ENCODE measurements around the gene SAMD14. TPM values are rescaled to one million over a fixed set of nuclear protein-coding genes. Genes with fewer than 3 reads are reported as not detected.

SAMD14 gene
- polyA plus RNA-seq, 1 experiment: 3.5 TPM

DNA sequence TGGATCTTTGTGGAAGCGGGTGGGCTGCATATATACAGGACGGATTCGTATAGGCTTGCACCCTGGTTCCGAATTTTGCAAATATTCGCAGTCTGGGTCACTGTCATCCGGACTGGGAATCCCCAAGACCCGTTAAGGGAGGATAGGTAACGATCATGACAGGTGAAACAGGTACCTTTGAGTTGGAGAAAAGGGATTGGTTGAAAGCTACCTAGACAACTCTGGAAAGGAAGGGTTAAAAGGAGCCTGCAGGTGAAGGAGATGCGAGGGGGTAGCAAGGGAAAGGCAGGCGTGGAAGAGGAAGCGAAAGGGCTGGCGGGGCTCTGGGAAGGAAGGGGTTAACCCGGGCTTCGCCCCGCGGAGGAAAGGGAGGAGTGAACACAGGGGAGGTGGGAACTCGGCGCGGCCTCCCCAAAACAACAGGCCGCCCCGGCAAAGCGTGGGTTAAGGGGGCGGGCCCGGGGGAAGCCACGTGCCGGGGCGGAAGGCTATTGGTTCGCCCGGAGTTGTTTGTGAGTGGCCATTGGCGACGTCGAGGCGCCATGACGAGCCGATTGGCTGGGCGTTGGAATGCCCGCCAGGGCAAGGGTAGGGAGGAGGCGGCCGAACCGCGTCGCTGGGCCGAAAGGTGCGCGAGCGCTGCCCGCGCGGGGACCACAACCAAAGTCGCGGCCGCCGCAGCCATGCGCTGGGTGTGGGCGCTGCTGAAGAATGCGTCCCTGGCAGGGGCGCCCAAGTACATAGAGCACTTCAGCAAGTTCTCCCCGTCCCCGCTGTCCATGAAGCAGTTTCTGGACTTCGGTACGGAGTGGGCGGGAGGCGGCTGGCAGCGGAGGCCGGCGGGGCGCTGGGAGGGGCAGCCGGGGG, 35.0 kb downstream of the SAMD14 start, which contains the start of gene PDK2:
PDK2 (plus strand) TSS at position 599 of the 867 bp plus-strand sequence; CDS start at position 684, 85 bp downstream.
- H3K27ac ChIP-seq (ENCODE audit: low read depth, low read length): peak within 1 kb of the TSS; percentile 70
- ChIA-PET CTCF (interaction anchor here (0.6 to 4.5 kb wide), 66 partner anchors 8 to 321 kb away, joined by 3 to 171 read pairs (median 7); partner anchors contain the start of genes DLX3, ITGA3, PPP1R9B and SGCA), POLR2A (interaction anchor here (1.0 to 1.5 kb wide), 3 partner anchors 17 to 107 kb away, joined by 4 to 7 read pairs (median 5); partner anchors contain the start of gene COL1A1)
- no peak for TF ChIP-seq CTCF (IDR thresholded peaks at IDR 0.05; ENCODE audit: low read depth, low read length)
- H3K9me3 ChIP-seq (ENCODE audit: control insufficient read depth, insufficient read depth, low read length): no peaks in the 10 kb centered on the region
- H3K27me3 ChIP-seq (ENCODE audit: control insufficient read depth, insufficient read depth, low read length): no peaks in the 10 kb centered on the region
- H3K4me3 ChIP-seq (ENCODE audit: low read depth, low read length): peak within 1 kb of the TSS; percentile 83
- DNase-seq (ENCODE audit: low read depth, low spot score): peak; percentile 87

- TF ChIP-seq CTCF (IDR thresholded peaks at IDR 0.05; ENCODE audit: low read depth, low read length): peak; percentile 83
- no peaks in the 10 kb centered on the region for H3K27me3 ChIP-seq (ENCODE audit: control insufficient read depth, insufficient read depth, low read length)
- peak overlapping the region; percentile 70 for H3K27ac ChIP-seq (ENCODE audit: low read depth, low read length)
- peak overlapping the region; percentile 57 for H3K4me3 ChIP-seq (ENCODE audit: low read depth, low read length)
- ChIA-PET POLR2A (interaction anchor here (1.0 to 1.5 kb wide), 3 partner anchors 18 to 107 kb away, joined by 4 to 7 read pairs (median 5); partner anchors contain the start of gene COL1A1), CTCF (interaction anchor here (0.6 to 4.5 kb wide), 79 partner anchors 9 to 322 kb away, joined by 3 to 171 read pairs (median 6); partner anchors contain the start of genes DLX3, ITGA3, PPP1R9B and SGCA)
- DNase-seq (ENCODE audit: low read depth, low spot score): peak; percentile 41
- no peaks in the 10 kb centered on the region for H3K9me3 ChIP-seq (ENCODE audit: control insufficient read depth, insufficient read depth, low read length)
Measured at GRCh38 chr17:50094243-50094752, 35.7 kb downstream of the SAMD14 start.

DNA sequence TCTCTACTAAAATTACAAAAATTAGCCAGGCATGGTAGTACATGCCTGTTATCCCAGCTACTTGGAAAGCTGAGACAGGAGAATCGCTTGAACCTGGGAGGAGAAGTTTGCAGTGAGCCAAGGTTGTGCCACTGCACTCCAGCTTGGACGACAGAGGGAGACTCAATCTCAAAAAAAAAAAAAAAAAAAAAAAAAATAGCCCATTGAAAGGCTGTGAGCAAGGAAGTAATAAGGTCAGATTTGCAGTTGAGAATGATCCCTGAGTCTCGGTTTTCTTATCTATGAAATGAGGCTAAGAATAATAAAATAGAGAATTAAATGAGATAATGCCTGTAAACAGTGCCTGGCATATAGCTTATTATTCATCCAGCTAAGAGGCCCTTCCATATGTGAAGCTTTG, 36.2 kb downstream of the SAMD14 start:
- ChIA-PET CTCF (interaction anchor here (0.6 to 4.5 kb wide), 71 partner anchors 9 to 277 kb away, joined by 3 to 171 read pairs (median 7); partner anchors contain the start of genes DLX3, PPP1R9B and SGCA), POLR2A (interaction anchor here (1.0 to 1.5 kb wide), 3 partner anchors 18 to 108 kb away, joined by 4 to 7 read pairs (median 5); partner anchors contain the start of gene COL1A1)
- Histone ChIP-seq H3K9me3 (ENCODE audit: control insufficient read depth, insufficient read depth, low read length) (no peaks in the 10 kb centered on the region), H3K27ac (ENCODE audit: low read depth, low read length) (no peak overlapping the region), H3K27me3 (ENCODE audit: control insufficient read depth, insufficient read depth, low read length) (no peaks in the 10 kb centered on the region), H3K4me3 (ENCODE audit: low read depth, low read length) (no peak overlapping the region)
- no peak for TF ChIP-seq CTCF (IDR thresholded peaks at IDR 0.05; ENCODE audit: low read depth, low read length)
- no peak for DNase-seq (ENCODE audit: low read depth, low spot score)

DNA sequence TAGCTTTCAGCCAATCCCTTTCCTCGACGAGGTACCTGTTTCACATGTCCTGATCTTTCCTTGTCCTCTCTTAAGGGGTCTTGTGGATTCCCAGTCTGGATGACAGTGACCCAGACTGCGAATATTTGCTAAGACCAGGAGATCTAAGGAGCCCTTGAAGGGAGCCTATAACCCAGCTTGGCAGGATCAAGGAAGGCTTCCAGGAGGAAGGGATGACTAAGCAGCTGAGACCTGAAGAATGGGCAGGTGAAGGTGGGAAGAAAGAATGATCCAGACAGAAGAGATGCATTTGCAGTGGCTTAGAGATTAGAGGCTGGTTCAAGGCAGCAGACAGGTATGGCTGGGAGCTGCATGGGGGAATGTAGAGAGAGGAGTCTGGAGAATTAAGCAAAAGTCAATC, 36.7 kb downstream of the SAMD14 start:
- no peaks in the 10 kb centered on the region for H3K9me3 ChIP-seq (ENCODE audit: control insufficient read depth, insufficient read depth, low read length)
- no peak for DNase-seq (ENCODE audit: low read depth, low spot score)
- POLR2A ChIA-PET: interaction anchor here (1.5 kb wide), 1 partner anchor 108 kb away, joined by 7 read pairs; the partner anchor contains the start of gene COL1A1

More for the DNA sequence above, 36.7 kb downstream of the SAMD14 start:
- Histone ChIP-seq H3K27ac (ENCODE audit: low read depth, low read length) (no peak overlapping the region), H3K4me3 (ENCODE audit: low read depth, low read length) (no peak overlapping the region), H3K27me3 (ENCODE audit: control insufficient read depth, insufficient read depth, low read length) (no peaks in the 10 kb centered on the region)
- CTCF ChIA-PET: interaction anchor here (0.8 to 4.5 kb wide), 18 partner anchors 12 to 270 kb away, joined by 4 to 171 read pairs (median 12); no protein-coding TSS in a partner anchor
- no peak for TF ChIP-seq CTCF (IDR thresholded peaks at IDR 0.05; ENCODE audit: low read depth, low read length)

All from AG04450 (cell line).